GM19438 (cell line): Measurements from ENCODE around the gene PIM1.

Experiments used
- ATAC-seq: cut with Tn5 transposase; IDR thresholded peaks from one replicate; pipeline ENCODE4 v1.9.1; 2021; ENCODE audit warnings: low read depth; ENCODE audit not compliant: unreplicated experiment

Gene PIM1

DNA sequence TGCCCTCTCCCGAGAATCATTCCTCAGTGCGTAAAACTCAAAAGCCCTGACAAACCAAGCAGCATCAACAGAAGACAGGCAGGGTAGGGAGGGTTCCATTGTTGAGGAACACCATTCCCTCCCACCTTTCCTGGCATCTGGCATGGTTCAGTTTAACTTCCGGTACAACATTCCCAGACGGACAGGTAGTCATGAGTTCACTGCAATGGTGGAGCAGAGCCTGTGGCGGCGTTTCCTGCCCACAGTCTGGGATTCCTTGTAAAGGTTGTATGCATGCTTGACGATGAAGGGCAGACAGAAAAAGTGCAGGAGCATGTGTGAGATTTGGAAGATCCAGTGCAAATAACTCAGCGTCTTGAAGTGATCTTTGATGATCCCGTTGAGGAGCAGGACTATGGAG lies 42.3 kb downstream of the PIM1 start:
- no peak for ATAC-seq

DNA sequence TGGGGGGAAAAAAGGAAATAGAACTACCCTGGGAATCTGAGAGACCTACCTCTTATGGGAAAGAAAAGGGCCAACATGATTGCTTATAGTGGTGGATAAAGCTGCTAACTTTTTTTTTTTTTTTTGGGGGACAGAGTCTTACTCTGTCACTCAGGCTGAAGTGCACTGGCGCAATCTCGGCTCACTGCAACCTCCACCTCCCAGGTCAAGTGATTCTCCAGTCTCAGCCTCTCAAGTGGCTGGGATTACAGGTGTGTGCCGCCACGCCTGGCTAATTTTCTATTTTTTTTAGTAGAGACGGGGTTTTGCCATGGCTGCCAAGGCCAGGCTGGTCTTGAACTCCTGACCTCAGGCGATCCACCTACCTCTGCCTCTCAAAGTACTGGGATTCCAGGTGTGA lies 48.1 kb downstream of the PIM1 start:
- no peak for ATAC-seq

DNA sequence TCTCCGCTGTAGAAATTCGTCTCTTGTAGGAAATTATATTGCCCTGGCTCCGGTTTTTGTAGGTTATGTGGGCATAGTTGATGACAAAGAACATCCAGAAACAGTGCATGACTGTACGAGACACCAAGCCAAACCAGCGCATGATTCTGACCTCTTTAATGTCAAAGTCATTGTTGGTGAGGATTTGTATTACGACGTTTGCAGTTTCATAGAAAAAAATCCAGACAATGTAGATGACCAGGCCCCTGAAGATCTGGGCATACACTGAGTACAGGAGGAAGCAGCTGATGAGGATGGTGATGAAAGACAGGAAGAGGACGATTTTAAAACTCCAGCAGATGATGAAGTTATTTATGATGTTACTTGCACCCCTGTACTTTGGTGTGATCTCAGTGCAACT lies 48.6 kb downstream of the PIM1 start:
- no peak for ATAC-seq

DNA sequence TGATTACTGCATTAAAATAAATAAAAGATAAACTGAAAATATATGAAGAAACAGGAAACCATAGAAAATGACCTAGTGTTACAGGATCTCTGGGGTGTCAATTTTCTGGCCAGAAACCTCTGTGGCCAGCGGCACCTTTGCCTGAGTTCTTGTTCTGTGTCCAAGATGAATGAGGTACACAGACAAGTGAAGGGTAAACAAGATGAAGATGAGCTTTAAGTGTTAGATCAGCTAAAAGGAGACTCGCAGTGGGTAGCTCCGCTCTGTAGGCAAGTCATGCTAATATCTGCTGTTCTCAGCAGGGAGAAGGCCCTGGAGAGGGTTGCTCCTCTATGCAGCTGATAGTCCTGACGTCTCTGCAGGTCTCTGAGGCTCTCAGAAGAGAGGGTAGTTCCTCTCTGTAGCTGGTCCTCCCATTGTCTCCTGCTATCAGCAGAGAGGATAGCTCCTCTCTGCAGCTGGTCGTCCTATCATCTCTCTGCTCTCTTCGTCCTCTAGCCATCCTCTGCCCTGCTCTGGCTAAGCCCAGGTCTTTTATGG lies 51.7 kb downstream of the PIM1 start:
- no peak for ATAC-seq

DNA sequence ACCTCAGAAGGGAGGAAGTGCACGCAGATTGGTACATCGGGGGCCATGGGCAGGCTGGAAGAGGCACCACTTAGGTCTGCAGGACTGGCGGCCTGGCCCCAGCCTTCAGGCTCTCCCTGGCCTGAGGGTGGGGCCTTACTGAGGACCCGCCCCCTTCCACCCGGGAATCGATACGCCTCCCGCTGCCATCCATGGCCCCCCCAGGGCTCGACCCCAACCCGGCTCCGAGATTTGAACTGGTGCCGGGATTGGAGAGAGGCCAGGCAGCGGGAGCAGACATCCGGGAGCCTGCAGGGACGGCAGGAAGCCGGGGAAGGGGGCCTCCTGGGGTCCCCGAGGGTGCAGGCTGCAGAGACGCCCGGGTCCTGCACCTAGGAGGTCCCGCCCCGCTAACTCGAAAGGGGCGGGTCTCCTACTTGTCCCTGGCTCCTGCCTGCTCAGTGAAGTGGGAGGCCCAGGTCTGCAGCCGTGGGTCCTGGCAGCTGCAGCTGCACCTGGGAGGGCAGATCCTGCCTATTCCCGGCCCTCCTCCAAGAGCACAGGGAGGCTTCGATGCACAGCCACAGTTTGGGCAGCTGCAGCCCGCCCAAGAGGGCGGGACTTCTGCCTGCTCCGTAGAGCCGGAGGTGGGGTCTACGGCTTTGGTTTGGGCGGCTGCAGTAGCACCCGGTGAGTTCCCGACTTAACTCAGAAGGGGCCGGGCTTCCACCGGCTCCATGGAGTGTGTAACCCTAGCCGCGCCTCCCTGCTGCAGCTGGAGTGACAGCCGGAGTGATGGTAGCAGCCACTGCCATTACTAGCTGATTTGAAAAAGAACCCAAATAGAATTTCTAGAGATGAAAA lies 52.4 kb downstream of the PIM1 start:
- peak; percentile 86 for ATAC-seq

DNA sequence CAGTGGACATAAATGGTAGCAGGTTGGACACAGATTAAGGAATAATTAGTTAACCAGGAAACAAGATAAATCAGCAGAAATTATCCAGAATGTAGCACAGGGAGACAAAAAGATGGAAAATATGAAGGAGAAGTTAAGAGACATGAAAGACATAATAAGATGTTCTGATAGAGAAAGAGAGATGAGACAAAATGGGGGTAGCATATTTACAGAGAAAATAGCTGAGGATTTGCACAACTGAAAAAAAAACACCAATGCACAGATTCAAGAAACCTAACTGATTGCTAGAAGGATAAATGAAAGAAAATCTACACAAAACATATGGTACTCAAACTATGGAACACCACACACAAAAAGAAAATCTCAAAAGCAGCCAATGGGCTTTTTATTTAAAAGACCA lies 53.0 kb downstream of the PIM1 start:
- no peak for ATAC-seq
